ENCODE results near the gene NPPB. TPM values are rescaled to one million over a fixed set of nuclear protein-coding genes. Genes with fewer than 3 reads are reported as not detected.

Gene NPPB
- total and polyA plus RNA-seq, 4 experiments from 2014 or later = not detected

- Mint-ChIP-seq H3K27me3 (no peaks in the 10 kb centered on the region), H3K4me1 (peaks cover 2 to 6% (median 4%) of the 10 kb centered on the region in 4 donors), H3K9me3 (no peaks in the 10 kb centered on the region), H3K27ac (peak overlapping the region in 1 of 7 donors; percentile 24), H3K36me3 (peaks cover 36 to 57% of the 10 kb centered on the region in 2 donors), H3K4me3 (no peak overlapping the region)
- Histone ChIP-seq H3K9me3 (ENCODE audit: control insufficient read depth in 1 of 2, low read length in 2 of 2) (no peaks in the 10 kb centered on the region), H3K27ac (ENCODE audit: low read depth, low read length) (no peak overlapping the region), H3K36me3 (ENCODE audit: insufficient read depth, low read length) (peaks cover 41% of the 10 kb centered on the region), H3K4me1 (ENCODE audit: insufficient read depth, low read length) (peaks cover 3% of the 10 kb centered on the region), H3K27me3 (ENCODE audit: insufficient read depth, low read length) (no peaks in the 10 kb centered on the region), H3K4me3 (ENCODE audit: low read length in 2 of 2) (no peak overlapping the region)
- peak; percentile 65 to 74 (median 72) for DNase-seq
- ChIA-PET POLR2A (ENCODE audit: partially characterized antibody) (interaction anchor here (1.3 to 4.9 kb wide), 2 partner anchors 9 to 70 kb away, joined by 3 to 37 read pairs; partner anchors contain the start of gene NPPA), CTCF (ENCODE audit: partially characterized antibody) (interaction anchor here (0.8 to 5.6 kb wide), 6 partner anchors 15 to 157 kb away, joined by 3 to 40 read pairs (median 4); partner anchors contain the start of gene MFN2)
- intact Hi-C loops (cut with micrococcal nuclease) = loop anchor here (1.0 to 5.0 kb wide), 6 partner anchors 56 to 279 kb away; partner anchors contain the start of gene MFN2
These were observed 20.1 kb downstream of the NPPB start for GRCh38 chr1:11838349-11839272.

- Histone ChIP-seq H3K4me1 (ENCODE audit: insufficient read depth, low read length) (peaks cover 3% of the 10 kb centered on the region), H3K27me3 (ENCODE audit: insufficient read depth, low read length) (no peaks in the 10 kb centered on the region), H3K27ac (ENCODE audit: low read depth, low read length) (no peak overlapping the region), H3K36me3 (ENCODE audit: insufficient read depth, low read length) (peaks cover 44% of the 10 kb centered on the region), H3K9me3 (ENCODE audit: control insufficient read depth in 1 of 2, low read length in 2 of 2) (no peaks in the 10 kb centered on the region), H3K4me3 (ENCODE audit: low read length in 2 of 2) (no peak overlapping the region)
- Mint-ChIP-seq H3K27me3 (no peaks in the 10 kb centered on the region), H3K36me3 (peaks cover 36 to 59% of the 10 kb centered on the region in 2 donors), H3K27ac (no peak overlapping the region), H3K4me1 (peaks cover 2 to 6% (median 4%) of the 10 kb centered on the region in 4 donors), H3K9me3 (no peaks in the 10 kb centered on the region), H3K4me3 (no peak overlapping the region)
- intact Hi-C loops (cut with micrococcal nuclease) = loop anchor here (1.0 to 5.0 kb wide), 6 partner anchors 56 to 279 kb away; partner anchors contain the start of gene MFN2
- ChIA-PET CTCF (ENCODE audit: partially characterized antibody) (interaction anchor here (0.8 to 5.6 kb wide), 5 partner anchors 15 to 158 kb away, joined by 3 to 40 read pairs (median 4); partner anchors contain the start of gene MFN2), POLR2A (ENCODE audit: partially characterized antibody) (interaction anchor here (1.3 to 4.9 kb wide), 2 partner anchors 10 to 71 kb away, joined by 3 to 37 read pairs; partner anchors contain the start of gene NPPA)
- no peak for DNase-seq
These were observed 20.9 kb downstream of the NPPB start for GRCh38 chr1:11837767-11838348.

- Histone ChIP-seq H3K27ac (ENCODE audit: low read depth, low read length) (no peak overlapping the region), H3K4me3 (ENCODE audit: low read length in 2 of 2) (no peak overlapping the region), H3K9me3 (ENCODE audit: control insufficient read depth in 1 of 2, low read length in 2 of 2) (no peaks in the 10 kb centered on the region), H3K36me3 (ENCODE audit: insufficient read depth, low read length) (peaks cover 44% of the 10 kb centered on the region), H3K27me3 (ENCODE audit: insufficient read depth, low read length) (no peaks in the 10 kb centered on the region), H3K4me1 (ENCODE audit: insufficient read depth, low read length) (peaks cover 3% of the 10 kb centered on the region)
- Mint-ChIP-seq H3K4me1 (peaks cover 2 to 6% (median 4%) of the 10 kb centered on the region in 4 donors), H3K27me3 (no peaks in the 10 kb centered on the region), H3K27ac (no peak overlapping the region), H3K36me3 (peaks cover 36 to 60% of the 10 kb centered on the region in 2 donors), H3K9me3 (no peaks in the 10 kb centered on the region), H3K4me3 (no peak overlapping the region)
- no peak for DNase-seq
- ChIA-PET POLR2A (ENCODE audit: partially characterized antibody) (interaction anchor here (4.9 kb wide), 1 partner anchor 71 kb away, joined by 37 read pairs; no protein-coding TSS in a partner anchor), CTCF (ENCODE audit: partially characterized antibody) (interaction anchor here (1.6 to 5.6 kb wide), 3 partner anchors 55 to 143 kb away, joined by 4 to 40 read pairs (median 11); partner anchors contain the start of gene MFN2)
- intact Hi-C loops (cut with micrococcal nuclease) = loop anchor here (5.0 kb wide), 2 partner anchors 145 to 280 kb away; partner anchors contain the start of gene MFN2
These were observed 21.6 kb downstream of the NPPB start for GRCh38 chr1:11836955-11837766.

DNA sequence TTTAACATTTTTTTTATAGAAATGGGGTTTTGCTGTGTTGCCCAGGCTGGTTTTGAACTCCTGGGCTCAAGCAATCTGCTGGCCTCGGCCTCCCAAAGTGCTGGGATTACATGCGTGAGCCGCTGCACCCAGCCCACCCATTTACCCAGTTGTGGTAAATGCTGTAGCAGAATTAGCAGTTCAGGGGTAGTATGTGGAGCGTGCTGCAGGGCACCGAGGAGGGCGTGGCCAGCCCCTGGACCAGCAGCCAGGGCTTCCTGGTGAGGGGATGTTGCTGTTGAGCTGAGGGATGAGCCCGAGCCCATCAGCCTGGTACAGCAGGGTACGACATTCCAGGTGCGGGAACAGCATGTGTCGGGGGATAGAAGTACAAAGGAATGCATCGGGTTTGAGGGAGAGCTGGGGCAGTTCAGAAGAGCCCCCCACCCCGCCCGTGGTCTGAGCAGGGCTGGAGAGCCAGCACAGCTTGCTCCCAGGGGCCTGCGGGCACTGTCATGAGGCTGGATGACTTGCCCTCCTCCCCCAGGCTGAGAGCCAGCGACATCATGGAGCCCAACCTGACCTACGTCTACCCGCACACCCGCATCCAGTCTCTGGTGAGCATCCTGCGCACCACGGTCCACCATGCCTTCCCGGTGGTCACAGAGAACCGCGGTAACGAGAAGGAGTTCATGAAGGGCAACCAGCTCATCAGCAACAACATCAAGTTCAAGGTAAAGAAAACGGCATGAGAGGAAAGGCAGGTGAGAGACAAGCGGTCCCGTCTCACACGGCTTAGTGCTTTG is 23.1 kb downstream of the NPPB start:
- Mint-ChIP-seq H3K36me3 (peaks cover 21 to 59% of the 10 kb centered on the region in 2 donors), H3K27me3 (no peaks in the 10 kb centered on the region), H3K27ac (no peak overlapping the region), H3K4me1 (peaks cover 2 to 6% (median 4%) of the 10 kb centered on the region in 4 donors), H3K4me3 (no peak overlapping the region), H3K9me3 (no peaks in the 10 kb centered on the region)
- Histone ChIP-seq H3K27ac (ENCODE audit: low read depth, low read length) (no peak overlapping the region), H3K27me3 (ENCODE audit: insufficient read depth, low read length) (no peaks in the 10 kb centered on the region), H3K36me3 (ENCODE audit: insufficient read depth, low read length) (peaks cover 36% of the 10 kb centered on the region), H3K4me3 (ENCODE audit: low read length in 2 of 2) (no peak overlapping the region), H3K9me3 (ENCODE audit: control insufficient read depth in 1 of 2, low read length in 2 of 2) (no peaks in the 10 kb centered on the region), H3K4me1 (ENCODE audit: insufficient read depth, low read length) (peaks cover 3% of the 10 kb centered on the region)
- ChIA-PET POLR2A (ENCODE audit: partially characterized antibody) (interaction anchor here (4.9 kb wide), 1 partner anchor 73 kb away, joined by 37 read pairs; no protein-coding TSS in a partner anchor), CTCF (ENCODE audit: partially characterized antibody) (interaction anchor here (5.6 kb wide), 1 partner anchor 57 kb away, joined by 40 read pairs; no protein-coding TSS in a partner anchor)
- DNase-seq = no peak
- intact Hi-C loops (cut with micrococcal nuclease) = loop anchor here (5.0 kb wide), 2 partner anchors 147 to 282 kb away; partner anchors contain the start of gene MFN2

- Mint-ChIP-seq H3K36me3 (peaks cover 28 to 64% of the 10 kb centered on the region in 2 donors), H3K4me1 (peaks cover 2 to 5% (median 4%) of the 10 kb centered on the region in 4 donors), H3K27ac (no peak overlapping the region), H3K9me3 (no peaks in the 10 kb centered on the region), H3K27me3 (no peaks in the 10 kb centered on the region), H3K4me3 (no peak overlapping the region)
- Histone ChIP-seq H3K27ac (ENCODE audit: low read depth, low read length) (no peak overlapping the region), H3K4me3 (ENCODE audit: low read length in 2 of 2) (no peak overlapping the region), H3K9me3 (ENCODE audit: control insufficient read depth in 1 of 2, low read length in 2 of 2) (no peaks in the 10 kb centered on the region), H3K36me3 (ENCODE audit: insufficient read depth, low read length) (peaks cover 39% of the 10 kb centered on the region), H3K4me1 (ENCODE audit: insufficient read depth, low read length) (peaks cover 2% of the 10 kb centered on the region), H3K27me3 (ENCODE audit: insufficient read depth, low read length) (no peaks in the 10 kb centered on the region)
- POLR2A ChIA-PET (ENCODE audit: partially characterized antibody) = no interaction called here
- CTCF ChIA-PET (ENCODE audit: partially characterized antibody) = no interaction called here
- no peak for DNase-seq
- intact Hi-C loops (cut with micrococcal nuclease) = no loop called here
These were observed 24.8 kb downstream of the NPPB start for GRCh38 chr1:11833900-11834299.

- Histone ChIP-seq H3K27ac (ENCODE audit: low read depth, low read length) (no peak overlapping the region), H3K36me3 (ENCODE audit: insufficient read depth, low read length) (peaks cover 42% of the 10 kb centered on the region), H3K27me3 (ENCODE audit: insufficient read depth, low read length) (no peaks in the 10 kb centered on the region), H3K4me3 (ENCODE audit: low read length in 2 of 2) (no peak overlapping the region), H3K4me1 (ENCODE audit: insufficient read depth, low read length) (no peaks in the 10 kb centered on the region), H3K9me3 (ENCODE audit: control insufficient read depth in 1 of 2, low read length in 2 of 2) (no peaks in the 10 kb centered on the region)
- DNase-seq = no peak
- H3K27me3 Mint-ChIP-seq = no peaks in the 10 kb centered on the region
- intact Hi-C loops (cut with micrococcal nuclease) = no loop called here
- H3K4me3 Mint-ChIP-seq = no peak overlapping the region
- peaks cover 27 to 64% of the 10 kb centered on the region in 2 donors for H3K36me3 Mint-ChIP-seq
- H3K27ac Mint-ChIP-seq = no peak overlapping the region
- ChIA-PET CTCF (ENCODE audit: partially characterized antibody) (no interaction called here), POLR2A (ENCODE audit: partially characterized antibody) (no interaction called here)
- peaks cover under 1% of the 10 kb centered on the region in 4 donors for H3K4me1 Mint-ChIP-seq
- H3K9me3 Mint-ChIP-seq = no peaks in the 10 kb centered on the region
These were observed 25.2 kb downstream of the NPPB start for GRCh38 chr1:11833497-11833896.
